ENCODE data around the gene CDH4. TPM values are rescaled to one million over a fixed set of nuclear protein-coding genes. Genes with fewer than 3 reads are reported as not detected.

Gene CDH4
- total and polyA plus RNA-seq, 9 of the 15 experiments (the other 6 are each of a cell fraction or from before 2014, with no cell fraction given) = 0.04 TPM; not detected in 8

DNA sequence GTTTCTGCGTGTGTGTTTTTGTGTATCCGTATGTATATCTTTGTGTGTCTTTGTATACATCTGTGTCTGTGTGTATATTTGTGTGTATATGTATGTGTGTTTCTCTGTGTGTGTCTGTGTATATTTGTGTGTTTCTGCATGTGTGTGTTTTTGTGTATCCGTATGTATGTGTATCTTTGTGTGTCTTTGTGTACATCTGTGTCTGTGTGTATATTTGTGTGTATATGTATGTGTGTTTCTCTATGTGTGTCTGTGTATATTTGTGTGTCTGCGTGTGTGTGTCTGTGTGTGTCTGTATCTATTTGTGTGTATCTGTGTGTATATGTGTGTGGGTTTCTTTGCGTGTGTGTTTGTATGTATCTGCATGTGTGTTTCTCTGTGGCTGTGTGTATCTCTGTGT is 192.6 kb downstream of the CDH4 start:
- Histone ChIP-seq H3K4me1 (replicated peaks in 1 of 2; ENCODE audit: control insufficient read depth in 2 of 2, insufficient read depth in 2 of 2, low read length in 2 of 2) (no peaks in the 10 kb centered on the region), H2AFZ (ENCODE audit: low read depth, low read length) (no peak overlapping the region), H3K79me2 (ENCODE audit: control insufficient read depth, insufficient read depth, low read length) (no peaks in the 10 kb centered on the region), H3K4me2 (ENCODE audit: insufficient read depth, low read length) (no peak overlapping the region), H3K9ac (ENCODE audit: insufficient read depth in 1 of 2, low read depth in 2 of 2, low read length in 2 of 2) (no peak overlapping the region), H3K27ac (ENCODE audit: extremely low read depth, low read depth, low read length) (no peak overlapping the region), H3K4me3 (no peak overlapping the region), H4K20me1 (replicated peaks; ENCODE audit: control insufficient read depth, insufficient read depth, low read length) (no peaks in the 10 kb centered on the region), H3K9me1 (ENCODE audit: control insufficient read depth, insufficient read depth, low read length) (no peaks in the 10 kb centered on the region), H3K27me3 (ENCODE audit: control insufficient read depth in 2 of 2, insufficient read depth in 2 of 2, low read length in 2 of 2) (peaks cover 0 to 10% of the 10 kb centered on the region in 2 experiments; a peak in 2 of 5 replicates), H3K36me3 (ENCODE audit: control insufficient read depth, insufficient read depth, low read length) (no peaks in the 10 kb centered on the region), H3K9me3 (replicated peaks; ENCODE audit: control insufficient read depth, insufficient read depth, low read depth, low read length) (no peaks in the 10 kb centered on the region)
- no TSS peak for BruUV-seq (replicated peaks)
- ChIA-PET CTCF (ENCODE audit: low intra/inter-chr PET ratio) (no interaction called here), POLR2A (no interaction called here)
- no peak for ATAC-seq
- FAIRE-seq = peak; percentile 80
- in situ Hi-C loops (cut with MboI) (no loop called here), intact Hi-C loops (cut with micrococcal nuclease) (no loop called here)
- no peak for DNase-seq (ENCODE audit: extremely low read depth in 1 of 4, low spot score in 3 of 4)
- WGBS (ENCODE audit: insufficient coverage, low coverage, missing lambda C conversion rate) = 21% methylated on average over 5 of the region's 5 CpGs
- TF ChIP-seq, protein P1, sequence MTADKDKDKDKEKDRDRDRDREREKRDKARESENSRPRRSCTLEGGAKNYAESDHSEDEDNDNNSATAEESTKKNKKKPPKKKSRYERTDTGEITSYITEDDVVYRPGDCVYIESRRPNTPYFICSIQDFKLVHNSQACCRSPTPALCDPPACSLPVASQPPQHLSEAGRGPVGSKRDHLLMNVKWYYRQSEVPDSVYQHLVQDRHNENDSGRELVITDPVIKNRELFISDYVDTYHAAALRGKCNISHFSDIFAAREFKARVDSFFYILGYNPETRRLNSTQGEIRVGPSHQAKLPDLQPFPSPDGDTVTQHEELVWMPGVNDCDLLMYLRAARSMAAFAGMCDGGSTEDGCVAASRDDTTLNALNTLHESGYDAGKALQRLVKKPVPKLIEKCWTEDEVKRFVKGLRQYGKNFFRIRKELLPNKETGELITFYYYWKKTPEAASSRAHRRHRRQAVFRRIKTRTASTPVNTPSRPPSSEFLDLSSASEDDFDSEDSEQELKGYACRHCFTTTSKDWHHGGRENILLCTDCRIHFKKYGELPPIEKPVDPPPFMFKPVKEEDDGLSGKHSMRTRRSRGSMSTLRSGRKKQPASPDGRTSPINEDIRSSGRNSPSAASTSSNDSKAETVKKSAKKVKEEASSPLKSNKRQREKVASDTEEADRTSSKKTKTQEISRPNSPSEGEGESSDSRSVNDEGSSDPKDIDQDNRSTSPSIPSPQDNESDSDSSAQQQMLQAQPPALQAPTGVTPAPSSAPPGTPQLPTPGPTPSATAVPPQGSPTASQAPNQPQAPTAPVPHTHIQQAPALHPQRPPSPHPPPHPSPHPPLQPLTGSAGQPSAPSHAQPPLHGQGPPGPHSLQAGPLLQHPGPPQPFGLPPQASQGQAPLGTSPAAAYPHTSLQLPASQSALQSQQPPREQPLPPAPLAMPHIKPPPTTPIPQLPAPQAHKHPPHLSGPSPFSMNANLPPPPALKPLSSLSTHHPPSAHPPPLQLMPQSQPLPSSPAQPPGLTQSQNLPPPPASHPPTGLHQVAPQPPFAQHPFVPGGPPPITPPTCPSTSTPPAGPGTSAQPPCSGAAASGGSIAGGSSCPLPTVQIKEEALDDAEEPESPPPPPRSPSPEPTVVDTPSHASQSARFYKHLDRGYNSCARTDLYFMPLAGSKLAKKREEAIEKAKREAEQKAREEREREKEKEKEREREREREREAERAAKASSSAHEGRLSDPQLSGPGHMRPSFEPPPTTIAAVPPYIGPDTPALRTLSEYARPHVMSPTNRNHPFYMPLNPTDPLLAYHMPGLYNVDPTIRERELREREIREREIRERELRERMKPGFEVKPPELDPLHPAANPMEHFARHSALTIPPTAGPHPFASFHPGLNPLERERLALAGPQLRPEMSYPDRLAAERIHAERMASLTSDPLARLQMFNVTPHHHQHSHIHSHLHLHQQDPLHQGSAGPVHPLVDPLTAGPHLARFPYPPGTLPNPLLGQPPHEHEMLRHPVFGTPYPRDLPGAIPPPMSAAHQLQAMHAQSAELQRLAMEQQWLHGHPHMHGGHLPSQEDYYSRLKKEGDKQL (CRISPR knock-in tag; IDR thresholded peaks at IDR 0.05; ENCODE audit: borderline replicate concordance) = no peak
- TF ChIP-seq, protein P2, sequence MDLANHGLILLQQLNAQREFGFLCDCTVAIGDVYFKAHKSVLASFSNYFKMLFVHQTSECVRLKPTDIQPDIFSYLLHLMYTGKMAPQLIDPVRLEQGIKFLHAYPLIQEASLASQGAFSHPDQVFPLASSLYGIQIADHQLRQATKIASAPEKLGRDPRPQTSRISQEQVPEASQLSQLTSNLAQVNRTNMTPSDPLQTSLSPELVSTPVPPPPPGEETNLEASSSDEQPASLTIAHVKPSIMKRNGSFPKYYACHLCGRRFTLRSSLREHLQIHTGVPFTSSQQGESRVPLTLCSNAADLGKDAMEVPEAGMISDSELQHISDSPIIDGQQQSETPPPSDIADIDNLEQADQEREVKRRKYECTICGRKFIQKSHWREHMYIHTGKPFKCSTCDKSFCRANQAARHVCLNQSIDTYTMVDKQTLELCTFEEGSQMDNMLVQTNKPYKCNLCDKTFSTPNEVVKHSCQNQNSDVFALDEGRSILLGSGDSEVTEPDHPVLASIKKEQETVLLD (IDR thresholded peaks at IDR 0.05) = no peak
- TF ChIP-seq SMC3 (conservative IDR thresholded peaks at IDR 0.05; ENCODE audit: insufficient read depth, low read depth, low read length) (no peak), ZNF3 (CRISPR knock-in tag; IDR thresholded peaks at IDR 0.05) (no peak), ZNF717 (CRISPR knock-in tag; IDR thresholded peaks at IDR 0.05) (no peak), ZNF133 (CRISPR knock-in tag; IDR thresholded peaks at IDR 0.05) (no peak), RBM22 (IDR thresholded peaks at IDR 0.05; ENCODE audit: low read depth, low read length, poor library complexity, severe bottlenecking) (no peak), ARID1B (IDR thresholded peaks at IDR 0.05) (no peak), YBX1 (IDR thresholded peaks at IDR 0.05) (no peak), NFXL1 (CRISPR knock-in tag; IDR thresholded peaks at IDR 0.05) (no peak), ZFX (CRISPR knock-in tag; IDR thresholded peaks at IDR 0.05) (no peak), LARP7 (IDR thresholded peaks at IDR 0.05) (no peak)
- TF ChIP-seq, protein P3, sequence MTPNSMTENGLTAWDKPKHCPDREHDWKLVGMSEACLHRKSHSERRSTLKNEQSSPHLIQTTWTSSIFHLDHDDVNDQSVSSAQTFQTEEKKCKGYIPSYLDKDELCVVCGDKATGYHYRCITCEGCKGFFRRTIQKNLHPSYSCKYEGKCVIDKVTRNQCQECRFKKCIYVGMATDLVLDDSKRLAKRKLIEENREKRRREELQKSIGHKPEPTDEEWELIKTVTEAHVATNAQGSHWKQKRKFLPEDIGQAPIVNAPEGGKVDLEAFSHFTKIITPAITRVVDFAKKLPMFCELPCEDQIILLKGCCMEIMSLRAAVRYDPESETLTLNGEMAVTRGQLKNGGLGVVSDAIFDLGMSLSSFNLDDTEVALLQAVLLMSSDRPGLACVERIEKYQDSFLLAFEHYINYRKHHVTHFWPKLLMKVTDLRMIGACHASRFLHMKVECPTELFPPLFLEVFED (CRISPR knock-in tag; conservative IDR thresholded peaks at IDR 0.05) = no peak
